ENCODE measurements around the gene PDE8B.

DNA sequence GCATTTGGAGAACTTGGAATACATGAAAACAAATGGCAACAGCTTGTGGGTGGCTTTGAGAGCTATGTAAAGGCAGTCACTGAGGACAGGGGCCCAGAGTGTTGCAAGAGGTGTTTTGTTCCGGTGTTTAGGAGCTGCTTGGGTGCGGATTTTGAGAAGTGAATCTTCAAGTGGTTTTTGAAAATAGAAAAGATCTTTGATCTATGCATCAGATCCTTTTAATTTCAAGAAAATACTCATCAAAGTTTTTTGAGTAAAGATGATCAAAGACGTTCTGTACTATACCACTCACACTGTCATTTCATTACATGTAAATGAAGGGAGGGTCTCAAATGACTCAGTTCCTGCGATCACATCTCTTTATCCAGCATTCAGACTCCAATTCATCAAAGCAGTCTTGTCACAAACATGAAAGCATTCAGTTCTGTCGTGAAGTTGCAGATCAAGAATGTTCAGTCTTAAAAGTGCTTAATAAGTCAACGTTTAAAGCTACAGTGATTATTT, 169.1 kb downstream of the PDE8B start:
- TF ChIP-seq SP1 (IDR thresholded peaks at IDR 0.05; ENCODE audit: low read depth) (no peak), POLR2AphosphoS5 (IDR thresholded peaks at IDR 0.05; ENCODE audit: low read depth, low read length) (no peak), ZNF274 (IDR thresholded peaks at IDR 0.05; ENCODE audit: low read depth, low read length) (no peak), EZH2 (IDR thresholded peaks at IDR 0.05) (no peak), TCF7L2 (IDR thresholded peaks at IDR 0.05; ENCODE audit: borderline replicate concordance, extremely low read depth, insufficient read depth, insufficient read length) (no peak), RAD21 (IDR thresholded peaks at IDR 0.05; ENCODE audit: low read depth) (no peak), POLR2A (IDR thresholded peaks at IDR 0.05; ENCODE audit: borderline replicate concordance, extremely low read depth, insufficient read depth, insufficient read length) (no peak)
- TF ChIP-seq, protein P1, sequence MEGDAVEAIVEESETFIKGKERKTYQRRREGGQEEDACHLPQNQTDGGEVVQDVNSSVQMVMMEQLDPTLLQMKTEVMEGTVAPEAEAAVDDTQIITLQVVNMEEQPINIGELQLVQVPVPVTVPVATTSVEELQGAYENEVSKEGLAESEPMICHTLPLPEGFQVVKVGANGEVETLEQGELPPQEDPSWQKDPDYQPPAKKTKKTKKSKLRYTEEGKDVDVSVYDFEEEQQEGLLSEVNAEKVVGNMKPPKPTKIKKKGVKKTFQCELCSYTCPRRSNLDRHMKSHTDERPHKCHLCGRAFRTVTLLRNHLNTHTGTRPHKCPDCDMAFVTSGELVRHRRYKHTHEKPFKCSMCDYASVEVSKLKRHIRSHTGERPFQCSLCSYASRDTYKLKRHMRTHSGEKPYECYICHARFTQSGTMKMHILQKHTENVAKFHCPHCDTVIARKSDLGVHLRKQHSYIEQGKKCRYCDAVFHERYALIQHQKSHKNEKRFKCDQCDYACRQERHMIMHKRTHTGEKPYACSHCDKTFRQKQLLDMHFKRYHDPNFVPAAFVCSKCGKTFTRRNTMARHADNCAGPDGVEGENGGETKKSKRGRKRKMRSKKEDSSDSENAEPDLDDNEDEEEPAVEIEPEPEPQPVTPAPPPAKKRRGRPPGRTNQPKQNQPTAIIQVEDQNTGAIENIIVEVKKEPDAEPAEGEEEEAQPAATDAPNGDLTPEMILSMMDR (IDR thresholded peaks at IDR 0.05 in 2 of 3, conservative IDR thresholded peaks at IDR 0.05 in 1 of 3; ENCODE audit: borderline replicate concordance in 1 of 3, insufficient read depth in 1 of 3, low read depth in 2 of 3, low read length in 2 of 3), result no peak

Measured in HCT116 (cell line).